ENCODE data around the gene PSD4.

The PSD4 gene

GRCh38 chr2:113221846-113222245 lies 48.1 kb downstream of the PSD4 start:
- no peak for ATAC-seq
- no peak for TF ChIP-seq TOX (CRISPR knock-in tag; IDR thresholded peaks at IDR 0.05; ENCODE audit: borderline replicate concordance)
- no peak for TF ChIP-seq ZNF565 (CRISPR knock-in tag; conservative IDR thresholded peaks at IDR 0.05; ENCODE audit: low read depth)
- TF ChIP-seq CSRNP3 (CRISPR knock-in tag; IDR thresholded peaks at IDR 0.05) = no peak
- no peak for TF ChIP-seq ZNF8 (CRISPR knock-in tag; IDR thresholded peaks at IDR 0.05)
- no peak for TF ChIP-seq BACH2 (CRISPR knock-in tag; IDR thresholded peaks at IDR 0.05; ENCODE audit: borderline replicate concordance)
- TF ChIP-seq OSR1 (CRISPR knock-in tag; IDR thresholded peaks at IDR 0.05) = no peak
- TF ChIP-seq TSHZ2 (CRISPR knock-in tag; IDR thresholded peaks at IDR 0.05) = no peak
- TF ChIP-seq POU6F1 (CRISPR knock-in tag; IDR thresholded peaks at IDR 0.05; ENCODE audit: borderline replicate concordance, low read depth) = no peak
- no peak for TF ChIP-seq ISL1 (CRISPR knock-in tag; IDR thresholded peaks at IDR 0.05)
- TF ChIP-seq ZNF70 (CRISPR knock-in tag; IDR thresholded peaks at IDR 0.05) = no peak
- no peak for TF ChIP-seq GLIS3 (CRISPR knock-in tag; IDR thresholded peaks at IDR 0.05)
- no peak for TF ChIP-seq ZFP3 (CRISPR knock-in tag; IDR thresholded peaks at IDR 0.05)
- TF ChIP-seq CSDC2 (CRISPR knock-in tag; IDR thresholded peaks at IDR 0.05) = no peak
- no peak for TF ChIP-seq RARB (CRISPR knock-in tag; IDR thresholded peaks at IDR 0.05)
- no peak for TF ChIP-seq PATZ1 (CRISPR knock-in tag; IDR thresholded peaks at IDR 0.05; ENCODE audit: borderline replicate concordance)
- TF ChIP-seq SNAI2 (CRISPR knock-in tag; IDR thresholded peaks at IDR 0.05) = no peak
- no peak for TF ChIP-seq PPARA (CRISPR knock-in tag; IDR thresholded peaks at IDR 0.05; ENCODE audit: borderline replicate concordance)
- no peak for TF ChIP-seq ZFP30 (CRISPR knock-in tag; IDR thresholded peaks at IDR 0.05)
- TF ChIP-seq ARNTL (CRISPR knock-in tag; IDR thresholded peaks at IDR 0.05; ENCODE audit: borderline replicate concordance, low read depth) = no peak
- TF ChIP-seq TCF4 (CRISPR knock-in tag; IDR thresholded peaks at IDR 0.05; ENCODE audit: borderline replicate concordance) = no peak

GRCh38 chr2:113223813-113224212 lies 50.0 kb downstream of the PSD4 start:
- TF ChIP-seq ESRRG (CRISPR knock-in tag; IDR thresholded peaks at IDR 0.05) (no peak), TOX (CRISPR knock-in tag; IDR thresholded peaks at IDR 0.05; ENCODE audit: borderline replicate concordance) (no peak), RARB (CRISPR knock-in tag; IDR thresholded peaks at IDR 0.05) (no peak), TSHZ2 (CRISPR knock-in tag; IDR thresholded peaks at IDR 0.05) (no peak), ZNF565 (CRISPR knock-in tag; conservative IDR thresholded peaks at IDR 0.05; ENCODE audit: low read depth) (no peak), ZNF8 (CRISPR knock-in tag; IDR thresholded peaks at IDR 0.05) (no peak), ARNTL (CRISPR knock-in tag; IDR thresholded peaks at IDR 0.05; ENCODE audit: borderline replicate concordance, low read depth) (no peak), CSRNP3 (CRISPR knock-in tag; IDR thresholded peaks at IDR 0.05) (no peak), SNAI2 (CRISPR knock-in tag; IDR thresholded peaks at IDR 0.05) (no peak)
- no peak for ATAC-seq

All from SK-N-SH treated with all-trans-retinoic acid at 6 μM for 48 hours (cell line).